ENCODE data around the gene SNORC.
"Not testable (repeated sequence)": the region's sequence is repeated elsewhere in the genome, so short reads cannot be mapped to it uniquely, and the experiment has no call there.

The SNORC gene

DNA sequence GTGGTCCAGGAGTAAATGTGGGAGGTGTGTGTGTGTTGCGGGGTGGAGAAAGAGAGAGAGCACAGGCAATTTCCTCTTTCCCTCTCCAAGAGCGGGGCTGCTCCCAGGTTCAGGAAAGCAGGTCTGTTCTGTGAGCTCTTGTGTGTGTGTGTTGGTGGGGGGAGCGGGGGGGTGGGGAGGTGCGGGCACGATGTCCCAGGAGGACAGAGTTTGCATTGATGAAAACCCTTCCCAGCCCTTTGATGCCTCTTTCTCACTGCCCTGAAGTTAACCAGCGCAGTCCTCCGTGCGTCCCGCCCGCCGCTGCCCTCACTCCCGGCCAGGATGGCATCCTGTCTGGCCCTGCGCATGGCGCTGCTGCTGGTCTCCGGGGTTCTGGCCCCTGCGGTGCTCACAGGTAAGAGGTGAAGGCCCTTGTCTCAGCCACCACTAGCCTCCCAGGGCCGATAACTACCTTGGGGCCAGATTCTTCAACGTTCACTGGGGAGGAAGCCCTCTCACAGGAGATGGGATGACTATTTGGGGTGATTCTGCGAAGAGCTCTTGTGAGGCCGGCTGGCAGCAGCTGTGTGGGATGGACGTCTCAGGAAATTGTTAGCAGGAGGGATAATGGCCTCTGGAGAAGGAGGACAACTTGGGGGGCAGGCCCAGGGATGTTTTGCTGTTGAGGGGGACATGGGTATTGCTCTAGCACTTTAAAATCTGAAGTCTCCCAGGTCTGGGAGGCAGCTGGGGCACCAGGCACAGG is at the start of gene SNORC:
Gene SNORC (plus strand): TSS at position 247 of the 748 bp plus-strand sequence. CDS start 78 bp downstream, at position 325.
- DNase-seq = no peak

DNA sequence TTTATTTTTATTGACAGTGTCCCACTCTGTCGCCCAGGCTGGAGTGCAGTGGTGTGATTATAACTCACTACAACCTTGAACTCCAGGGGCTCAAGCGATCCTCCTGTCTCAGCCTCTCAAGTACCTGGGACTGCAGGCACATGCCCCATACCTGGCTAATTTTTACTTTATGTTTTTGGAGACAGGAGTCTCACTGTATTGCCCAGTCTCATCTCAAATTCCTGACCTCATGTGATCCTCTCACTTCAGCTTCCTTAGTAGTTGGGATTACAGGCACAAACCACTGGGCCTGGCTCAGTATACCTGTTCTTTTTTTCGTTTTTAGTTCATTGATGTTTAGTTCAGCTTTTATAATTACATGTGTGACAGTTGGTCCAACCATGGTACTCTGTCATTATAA is 40.1 kb upstream of the SNORC start:
- DNase-seq = no peak

DNA sequence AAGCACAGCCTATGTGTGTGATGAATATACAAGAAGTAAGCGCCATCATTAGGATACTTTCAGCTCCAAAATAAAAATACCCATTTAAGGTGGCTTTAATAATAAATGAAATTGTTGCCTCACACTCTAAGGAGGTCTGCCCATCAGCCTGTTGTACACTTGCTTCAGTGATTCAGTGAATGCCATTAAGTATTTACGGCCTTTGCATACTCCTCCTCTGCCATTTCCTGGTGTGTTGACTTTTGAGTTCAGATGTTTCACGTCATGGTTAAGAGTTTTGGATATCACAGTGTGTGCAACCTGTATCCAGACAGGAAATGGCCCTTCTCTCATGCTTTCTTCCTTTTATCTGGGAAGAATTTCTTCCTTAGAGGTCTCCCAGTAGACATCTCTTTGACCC is 38.6 kb upstream of the SNORC start:
- DNase-seq = no peak

DNA sequence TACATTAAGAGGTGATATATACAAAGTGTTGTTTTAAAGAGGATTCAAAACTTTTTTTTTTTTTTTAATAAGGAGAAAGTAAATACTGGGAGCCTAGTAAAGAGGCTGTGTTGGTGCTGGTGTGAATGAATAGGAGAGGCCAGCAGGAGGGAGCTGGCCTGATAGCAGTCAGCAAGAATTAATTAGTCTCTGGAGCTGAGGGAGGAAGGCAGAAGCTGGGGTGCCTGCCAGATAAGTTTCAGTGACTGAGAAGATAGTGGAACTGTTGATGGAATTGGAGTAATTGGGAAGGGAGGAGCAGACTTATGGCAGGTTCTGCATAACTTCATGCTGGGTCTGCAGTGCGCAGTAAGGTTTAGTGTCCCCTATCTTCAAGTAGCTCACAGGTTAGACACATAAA is 36.2 kb upstream of the SNORC start:
- DNase-seq = no peak

DNA sequence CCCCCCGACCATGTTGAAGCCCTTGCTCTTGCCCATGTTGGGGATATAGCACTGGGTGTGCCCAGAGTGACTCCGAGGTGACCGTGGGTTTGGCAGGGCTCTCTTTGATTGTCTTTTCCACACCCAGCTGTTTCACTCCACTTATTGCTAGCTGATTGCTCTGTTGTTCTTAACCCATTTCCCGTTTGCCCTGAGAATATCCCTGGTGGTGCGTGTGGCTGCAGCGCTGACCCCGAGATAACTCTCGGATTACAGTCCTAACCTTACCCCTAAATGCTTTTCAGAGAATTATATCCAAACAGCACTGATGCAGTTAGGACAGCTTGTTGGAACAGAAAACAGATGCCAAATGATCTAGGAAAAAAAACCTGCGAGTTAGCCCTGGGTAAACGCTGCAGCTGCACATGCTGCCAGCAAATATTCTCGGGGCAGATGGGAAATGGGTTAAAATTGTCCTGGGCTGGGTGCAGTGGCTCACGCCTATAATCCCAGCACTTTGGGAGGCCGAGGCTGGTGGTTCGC is 34.3 kb upstream of the SNORC start:
- no peak for DNase-seq

DNA sequence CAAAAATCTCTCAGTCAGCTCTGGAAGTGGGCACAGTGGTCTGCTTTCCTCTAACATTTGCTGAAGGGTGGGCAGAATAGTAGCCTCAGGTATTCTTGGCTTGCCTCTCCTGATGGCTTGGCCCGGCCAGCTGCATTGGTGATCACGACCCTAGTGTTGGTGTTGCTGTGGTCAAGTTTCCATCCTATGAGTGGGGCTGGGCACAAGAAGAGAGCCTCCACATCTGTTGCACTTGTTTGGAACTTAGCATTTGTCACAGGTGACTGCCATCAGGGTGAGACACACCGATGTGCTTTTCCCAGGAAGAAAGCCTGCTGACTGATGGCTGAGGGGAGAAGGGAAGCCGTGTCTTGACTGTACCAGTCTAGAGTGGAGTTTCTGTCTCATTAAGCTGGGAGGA is 33.1 kb upstream of the SNORC start:
- DNase-seq = no peak

DNA sequence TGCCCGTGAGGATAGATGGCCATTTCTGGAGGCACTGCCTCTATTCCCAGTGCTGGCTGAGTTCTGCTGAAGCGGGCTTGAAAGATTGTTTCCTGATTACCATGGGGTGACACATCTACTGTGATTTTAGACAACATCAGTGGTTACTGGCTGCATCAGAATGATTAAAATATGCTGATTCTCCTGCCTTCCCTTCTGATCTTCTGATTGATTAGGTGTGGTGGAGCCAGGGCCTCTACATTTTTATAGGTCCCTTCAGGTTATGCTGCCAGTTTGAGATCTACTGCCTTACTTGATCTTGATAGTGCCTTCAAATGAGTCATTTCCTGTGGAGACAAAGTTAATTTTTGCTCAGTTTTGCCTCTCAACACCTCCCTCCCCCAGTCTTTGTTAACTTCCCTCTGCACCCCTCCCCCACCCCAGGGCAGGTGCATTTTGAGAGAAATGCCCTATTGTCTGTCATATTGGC is 31.6 kb upstream of the SNORC start:
- no peak for DNase-seq

DNA sequence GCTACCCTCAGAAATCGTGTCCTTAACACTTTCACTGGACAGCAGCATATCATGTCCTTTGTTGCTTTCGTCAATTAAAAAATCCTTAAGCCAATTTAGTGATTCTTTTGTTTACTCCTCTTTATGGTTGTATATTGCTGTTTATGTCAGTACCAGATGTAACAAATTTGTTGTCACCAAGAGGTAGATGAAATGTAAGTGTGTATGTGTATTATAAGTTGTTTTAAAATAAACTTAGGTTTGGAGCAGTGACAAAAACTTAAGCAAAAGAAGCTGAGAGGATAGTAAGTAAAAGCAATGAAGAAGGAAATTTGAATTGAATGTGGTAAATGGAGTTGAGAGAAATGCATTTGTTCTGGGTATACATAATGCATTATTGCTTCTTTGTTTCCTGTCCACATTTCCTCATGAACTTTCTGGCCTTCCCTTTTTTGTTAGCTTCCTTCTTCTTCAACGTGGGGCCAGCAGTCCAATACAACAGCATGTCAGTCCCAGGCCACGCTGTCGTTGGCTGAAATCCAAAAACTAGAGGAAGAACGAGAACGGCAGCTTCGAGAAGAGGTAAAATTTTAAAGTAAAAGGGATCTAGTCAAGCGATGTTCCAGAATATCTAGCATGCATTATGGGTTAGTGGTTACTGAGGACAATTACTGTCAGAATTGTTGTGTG is 30.5 kb upstream of the SNORC start:
- no peak for DNase-seq

DNA sequence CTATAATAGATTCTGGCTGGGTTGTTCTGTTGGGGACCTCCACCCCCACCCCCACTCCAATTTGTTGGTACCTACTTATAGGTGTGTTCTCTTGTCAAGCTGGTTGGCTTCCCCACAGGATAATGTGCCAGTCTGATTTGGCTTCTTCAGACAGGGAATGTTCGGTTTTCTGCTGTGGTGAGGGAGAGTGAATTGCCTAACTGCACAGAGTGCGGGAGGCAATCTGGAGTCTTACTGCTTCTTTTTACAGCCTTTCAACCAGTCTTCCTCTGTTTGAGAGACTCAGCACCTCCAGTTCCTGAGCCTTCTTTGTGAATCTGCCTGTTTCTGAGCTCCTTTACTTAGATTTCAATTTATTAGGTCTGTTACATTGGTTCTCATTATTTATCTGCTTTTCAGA is 27.4 kb upstream of the SNORC start:
- no peak for DNase-seq

DNA sequence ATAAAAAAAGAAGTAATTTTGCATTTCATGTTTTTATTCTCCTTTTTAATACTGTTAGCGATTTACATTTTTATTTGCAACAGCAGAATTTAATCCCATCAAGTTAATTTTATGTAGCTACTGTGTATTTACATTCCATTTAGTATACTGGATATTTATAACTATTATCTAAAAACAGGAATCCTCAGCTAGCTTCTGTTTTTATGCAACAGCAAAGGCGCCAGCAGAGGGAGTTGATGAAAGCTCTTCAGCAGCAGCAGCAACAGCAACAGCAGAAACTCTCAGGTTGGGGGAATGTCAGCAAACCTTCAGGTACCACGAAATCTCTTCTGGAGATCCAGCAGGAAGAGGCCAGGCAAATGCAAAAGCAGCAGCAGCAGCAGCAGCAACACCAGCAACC is 26.2 kb upstream of the SNORC start:
- DNase-seq = no peak

DNA sequence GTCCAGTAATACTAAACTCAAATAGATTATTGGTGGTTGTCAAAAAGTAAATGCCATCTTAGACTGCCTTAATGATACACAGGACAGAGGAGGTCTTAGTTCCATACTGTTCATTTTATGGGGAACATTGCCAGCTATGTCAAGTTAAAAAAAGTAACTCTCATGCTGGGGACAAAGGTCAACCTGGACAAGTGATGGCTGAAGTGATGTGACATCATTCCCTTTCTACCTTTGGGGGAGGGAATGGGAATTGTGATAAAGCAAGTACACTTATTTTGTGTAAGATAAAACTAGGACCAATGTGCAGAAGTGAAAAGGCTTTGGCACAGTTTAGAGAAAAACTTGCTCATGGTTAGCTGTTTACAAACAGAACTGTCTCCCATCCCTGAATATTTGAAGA is 24.0 kb upstream of the SNORC start:
- no peak for DNase-seq

DNA sequence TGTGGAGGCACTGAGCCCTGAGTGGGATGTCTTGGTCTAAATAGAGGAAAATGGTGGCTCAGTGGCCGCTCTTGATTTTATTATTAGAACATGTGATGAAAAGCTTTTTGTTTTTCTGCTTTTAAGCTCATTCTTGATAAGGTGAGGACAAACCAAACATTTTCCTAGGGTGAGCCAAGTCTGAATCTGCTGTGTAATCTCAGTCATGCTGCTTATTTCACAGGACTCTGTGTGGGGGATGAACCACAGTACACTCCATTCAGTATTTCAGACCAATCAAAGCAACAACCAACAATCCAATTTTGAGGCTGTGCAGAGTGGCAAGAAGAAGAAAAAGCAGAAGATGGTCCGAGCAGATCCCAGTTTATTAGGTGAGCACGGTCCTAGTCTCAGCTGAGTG is 20.0 kb upstream of the SNORC start:
- DNase-seq = no peak

DNA sequence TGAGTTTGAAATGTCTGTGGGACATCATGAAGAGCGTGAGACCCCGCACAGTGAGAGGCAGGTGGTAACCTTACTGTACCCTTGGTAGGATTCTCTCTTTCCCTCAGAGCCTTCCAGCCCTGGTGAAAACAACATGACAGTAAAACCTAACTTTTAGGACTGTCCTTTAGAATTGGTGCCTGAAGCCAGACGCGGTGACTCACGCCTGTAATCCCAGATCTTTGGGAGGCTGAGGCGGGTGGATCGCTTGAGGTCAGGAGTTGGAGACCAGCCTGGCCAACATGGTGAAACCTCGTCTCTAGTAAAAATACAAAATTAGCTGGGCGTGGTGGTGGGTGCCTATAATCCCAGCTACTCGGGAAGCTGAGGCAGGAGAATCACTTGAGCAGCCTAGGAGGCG is 18.0 kb upstream of the SNORC start:
- not testable (repeated sequence) for DNase-seq

DNA sequence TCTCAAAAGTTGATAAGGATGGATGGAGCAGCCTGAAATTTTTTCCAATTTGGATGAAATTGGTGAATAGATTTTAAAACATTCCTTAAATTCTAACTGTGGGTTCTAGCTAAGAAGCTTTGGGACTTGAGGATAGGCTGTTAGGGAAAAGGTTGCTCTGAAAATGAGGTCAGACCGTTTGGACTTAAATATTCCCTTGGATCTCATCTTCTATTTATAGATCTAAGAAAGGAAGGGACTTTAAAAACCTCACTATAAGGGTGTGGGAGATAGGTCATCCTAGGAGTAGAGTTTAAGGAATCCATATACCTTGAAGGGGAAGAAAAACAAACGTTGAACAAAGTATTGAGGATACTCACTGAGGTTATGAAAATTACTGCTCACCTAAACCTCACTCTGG is 17.4 kb upstream of the SNORC start:
- no peak for DNase-seq

DNA sequence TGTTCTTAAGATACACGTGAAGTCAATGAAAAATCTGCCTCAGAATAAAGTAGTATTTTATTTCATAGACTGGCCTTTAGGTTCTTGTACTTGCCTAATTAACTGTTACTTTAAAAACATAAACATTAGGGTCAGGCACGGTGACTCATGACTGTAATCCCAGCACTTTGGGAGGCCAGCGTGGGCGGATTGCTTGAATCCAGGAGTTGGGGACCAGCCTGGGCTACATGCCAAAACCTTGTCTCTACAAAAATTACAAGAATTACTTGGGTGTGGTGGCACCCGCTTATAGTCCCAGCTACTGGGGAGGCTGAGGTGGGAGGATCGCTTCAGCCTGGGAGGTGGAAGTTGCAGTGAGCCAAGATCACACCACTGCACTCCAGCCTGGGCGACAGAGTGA is 16.0 kb upstream of the SNORC start:
- DNase-seq = no peak

DNA sequence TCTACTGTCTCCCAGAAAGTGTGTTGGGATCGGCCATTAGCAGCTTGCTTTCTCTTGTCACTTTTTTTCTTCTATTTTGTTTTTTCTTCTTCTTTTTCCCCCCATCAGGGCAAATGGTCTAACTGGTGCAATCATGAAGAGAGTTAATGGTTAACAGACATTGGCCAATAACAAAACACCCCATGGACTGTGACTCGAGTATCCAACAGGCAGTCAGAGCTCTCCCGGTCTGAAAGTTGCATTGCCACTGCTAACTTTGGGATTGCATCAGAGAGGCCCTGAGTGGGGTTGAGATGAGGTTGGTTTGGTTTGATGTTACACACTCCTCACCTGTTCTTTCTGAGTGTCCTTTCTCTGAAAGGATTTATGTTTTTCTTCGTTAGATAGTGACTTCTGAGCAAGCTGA is 12.9 kb upstream of the SNORC start:
- no peak for DNase-seq

DNA sequence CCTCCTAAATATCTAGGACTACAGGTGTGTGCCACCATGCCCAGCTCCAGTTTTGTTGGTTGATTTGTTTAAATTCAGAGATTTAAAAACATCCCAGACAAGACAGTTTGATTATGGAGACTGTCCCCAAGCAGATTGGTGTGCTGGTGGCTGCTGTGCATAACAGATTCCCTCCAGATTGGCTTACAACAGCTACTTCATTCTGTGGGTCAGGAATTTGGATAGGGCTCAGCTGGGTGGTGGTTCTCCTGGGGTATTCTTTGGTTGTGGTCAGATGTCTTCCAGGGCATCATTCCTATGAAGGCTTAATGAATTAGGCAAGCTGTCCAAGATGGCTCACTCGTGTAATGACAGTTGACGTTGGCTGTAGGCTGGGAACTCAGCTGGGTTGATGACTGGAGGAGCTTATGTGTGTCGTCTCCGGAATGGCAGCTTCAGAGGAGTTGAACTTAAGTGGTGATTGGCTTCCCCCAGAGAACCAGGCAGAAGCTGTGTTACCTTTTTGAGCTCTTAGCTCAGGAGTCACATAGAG is 10.6 kb upstream of the SNORC start:
- DNase-seq = no peak

DNA sequence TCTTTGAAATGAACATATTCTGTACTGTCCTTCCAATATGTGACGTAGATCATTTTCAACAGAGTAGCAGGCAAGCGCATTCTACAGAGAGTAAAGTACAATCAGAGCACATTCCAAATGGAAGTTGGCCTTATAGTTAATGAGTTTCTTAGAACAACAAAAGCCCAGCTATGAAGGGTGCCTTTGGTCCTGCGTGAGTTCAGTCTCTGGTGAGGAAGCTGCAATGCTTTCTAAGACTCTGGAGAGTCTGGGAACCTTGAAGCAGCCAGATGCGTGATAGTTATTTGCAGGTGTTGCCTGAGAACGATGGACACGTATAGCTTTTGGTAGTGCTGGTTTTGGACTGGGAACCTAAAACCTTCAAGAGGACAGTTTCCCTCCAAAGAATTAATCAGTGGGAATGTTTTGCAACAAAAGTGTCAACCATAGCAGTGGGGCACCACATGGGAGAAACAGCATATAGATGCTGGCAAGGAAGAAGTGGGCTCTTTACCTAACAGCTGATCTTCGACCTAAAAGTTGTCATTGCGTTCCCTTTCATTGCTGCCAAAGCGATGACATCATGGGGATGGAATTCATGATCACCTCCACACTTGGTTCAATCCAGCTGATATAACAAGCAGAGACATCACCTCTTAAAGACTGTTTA is 9.3 kb upstream of the SNORC start:
- no peak for DNase-seq

DNA sequence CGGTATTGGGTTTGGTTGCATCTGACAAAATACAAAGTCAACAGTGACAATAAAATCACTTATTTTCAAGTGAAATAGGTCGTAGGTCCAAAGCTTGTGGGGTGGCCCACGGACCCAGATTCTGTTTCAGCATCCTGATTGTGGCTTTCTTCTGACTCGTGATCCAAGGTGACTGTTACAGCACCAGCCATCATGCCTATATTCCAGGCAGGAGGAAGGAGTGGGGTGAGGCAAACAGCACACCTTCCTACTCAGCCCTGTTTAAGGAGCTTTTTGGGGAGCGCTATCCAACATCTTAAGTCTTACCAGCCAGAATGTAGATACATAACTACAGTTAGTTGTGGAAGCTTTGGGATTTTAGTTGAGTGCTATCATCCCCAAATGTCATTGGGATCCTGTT is 8.7 kb upstream of the SNORC start:
- DNase-seq = no peak

DNA sequence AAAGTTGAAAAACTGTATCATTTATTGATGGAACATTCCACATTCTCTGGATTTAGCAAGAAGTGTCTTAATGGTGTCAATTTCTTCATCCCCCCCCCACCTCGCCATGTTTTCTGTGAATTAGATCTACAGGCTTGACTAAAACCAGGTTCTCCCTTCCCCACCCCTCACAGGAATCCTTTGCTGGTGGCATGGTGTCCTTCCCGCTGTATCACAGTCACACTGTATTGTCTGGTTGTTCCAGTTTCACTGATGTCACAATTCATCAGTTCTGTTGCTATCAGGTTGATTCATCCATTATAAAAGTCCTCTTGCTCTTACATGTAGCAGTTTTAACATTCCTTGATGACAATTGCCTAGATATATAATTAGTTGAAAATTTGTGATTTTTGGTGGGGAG is 6.1 kb upstream of the SNORC start:
- DNase-seq = no peak

DNA sequence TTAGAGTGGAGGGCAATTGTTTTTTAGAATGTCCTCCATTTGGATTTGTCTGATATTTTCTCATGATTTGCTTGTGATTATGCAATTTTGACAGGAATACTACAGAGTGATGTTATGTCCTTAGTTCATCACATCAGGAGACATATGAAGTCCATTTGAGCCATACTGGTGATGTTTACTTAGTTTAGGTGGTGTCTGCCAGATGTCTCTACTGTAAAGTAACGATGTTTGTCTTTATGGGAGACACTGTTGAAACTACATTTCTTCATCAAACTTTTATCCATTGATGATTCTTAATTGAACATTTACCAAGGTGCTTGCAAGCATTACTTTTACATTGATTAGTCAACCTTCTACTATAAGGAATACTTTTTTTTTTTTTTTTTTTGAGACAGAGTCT is 4.9 kb upstream of the SNORC start:
- DNase-seq = no peak

DNA sequence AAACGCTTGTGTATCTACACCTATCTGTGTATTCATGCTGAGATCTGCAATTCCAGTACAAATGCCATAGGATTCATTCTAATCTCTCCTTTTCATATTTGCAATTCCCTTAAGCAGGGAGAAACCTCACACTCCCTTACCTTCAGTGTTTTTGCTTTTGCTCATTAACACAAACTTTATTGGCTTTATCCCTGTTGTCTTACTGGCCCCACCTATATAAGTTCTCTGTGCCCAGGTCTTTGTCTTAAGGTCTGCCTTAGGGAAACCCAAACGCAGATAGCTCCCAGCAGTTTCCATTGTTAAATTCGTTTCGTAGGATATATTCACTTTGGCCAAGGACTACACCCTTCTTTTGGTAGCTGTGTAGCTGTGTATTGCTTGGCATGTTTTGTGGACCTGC is 4.0 kb upstream of the SNORC start:
- DNase-seq = no peak

DNA sequence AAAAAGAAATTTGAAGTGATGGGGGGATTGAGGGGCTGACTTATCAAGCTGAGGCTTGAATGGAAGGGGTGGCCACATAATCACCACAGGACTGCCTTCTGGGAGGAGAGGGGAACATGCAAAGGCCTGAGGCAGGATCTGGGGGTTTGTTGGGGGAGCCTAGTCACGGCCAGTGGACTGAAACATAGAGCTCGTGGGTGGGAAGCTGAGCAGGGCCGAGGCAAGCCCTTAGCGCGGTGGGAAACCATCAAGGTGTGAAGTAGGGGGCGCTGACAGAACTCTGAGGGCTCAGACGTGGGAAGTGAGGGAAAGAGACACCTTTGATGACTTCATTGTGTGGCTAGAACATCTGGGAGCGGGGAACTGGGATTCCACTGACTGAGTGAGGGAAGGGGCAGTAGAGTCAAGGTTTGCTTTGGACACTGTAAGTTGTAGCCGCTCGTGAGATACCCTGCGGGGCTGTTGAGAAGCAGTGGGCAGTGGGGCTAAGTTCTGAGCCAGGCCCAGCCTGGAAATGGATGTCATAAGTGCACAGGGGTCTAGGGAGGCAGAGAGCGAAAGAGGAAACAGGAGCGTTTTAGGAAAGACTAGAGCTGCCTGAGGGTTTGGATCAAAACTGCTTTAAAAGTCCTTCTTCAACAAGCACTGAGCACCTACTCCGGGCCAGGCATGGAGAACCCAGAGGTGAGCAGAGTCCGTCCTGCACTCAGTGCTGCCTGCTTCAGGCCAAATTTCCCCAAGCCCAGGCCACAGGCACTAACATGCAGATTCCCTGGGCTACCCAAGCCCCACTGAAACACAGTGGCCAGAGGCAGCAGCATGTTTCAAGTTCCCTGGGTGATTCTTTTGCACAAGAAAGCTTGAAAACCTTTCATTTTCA is 686 bp upstream of the SNORC start:
- DNase-seq = no peak
